ENCODE measurements around the gene FOXO1. TPM values are rescaled to one million over a fixed set of nuclear protein-coding genes. Genes with fewer than 3 reads are reported as not detected.

Gene FOXO1
- total and polyA plus RNA-seq, 9 donors = 11.2 to 18.1 (median 13.1) TPM

DNA sequence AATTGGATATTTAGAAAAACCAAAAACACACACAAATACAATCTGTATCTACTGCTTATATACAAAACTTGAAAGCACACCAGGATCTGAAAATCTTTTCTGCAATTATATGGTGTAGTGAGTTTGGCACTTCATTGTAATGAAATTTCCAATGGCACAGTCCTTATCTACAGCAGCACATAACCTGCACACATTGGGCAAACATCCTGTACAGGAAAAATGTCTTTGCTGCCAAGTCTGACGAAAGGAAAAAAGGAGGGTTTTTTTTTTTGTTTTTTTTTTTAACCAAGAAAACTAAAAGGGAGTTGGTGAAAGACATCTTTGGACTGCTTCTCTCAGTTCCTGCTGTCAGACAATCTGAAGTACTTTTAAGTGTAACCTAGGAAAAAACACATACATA lies 107.8 kb downstream of the FOXO1 start:
- H3K9me3 ChIP-seq (replicated peaks; ENCODE audit: control insufficient read depth, low read depth, low read length) = no peaks in the 10 kb centered on the region
- H3K36me3 ChIP-seq (ENCODE audit: control insufficient read depth, insufficient read depth, low read length) = peaks cover 11% of the 10 kb centered on the region
- H3K4me3 ChIP-seq (ENCODE audit: low read length) = no peak overlapping the region
- WGBS (ENCODE audit: insufficient coverage) = 60% methylated on average over 1 of the region's 1 CpG
- peak overlapping the region; percentile 25 for H3K27ac ChIP-seq (ENCODE audit: low read length)
- H3K4me1 ChIP-seq (ENCODE audit: control insufficient read depth, insufficient read depth, low read length) = peaks cover 7% of the 10 kb centered on the region
- DNase-seq = no peak
- no peaks in the 10 kb centered on the region for H3K27me3 ChIP-seq (ENCODE audit: control insufficient read depth, insufficient read depth, low read length)

DNA sequence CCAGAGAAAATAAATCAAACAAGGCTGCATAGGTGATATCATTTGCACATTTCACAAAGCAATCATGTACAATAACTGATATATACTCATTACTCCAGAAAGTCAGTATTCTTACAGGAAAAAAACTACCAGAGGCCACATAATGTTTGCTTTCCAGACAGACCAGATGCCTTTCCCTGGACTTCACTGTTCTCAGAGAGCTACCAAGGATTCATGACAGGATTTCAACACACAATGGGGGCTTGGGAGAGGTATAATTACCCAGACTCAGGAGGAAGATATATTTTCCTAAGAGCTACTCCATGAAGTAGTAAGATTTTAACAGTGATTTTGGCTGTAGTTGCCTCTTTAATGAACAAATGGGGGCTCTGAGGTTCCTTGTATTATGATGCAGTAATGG lies 110.0 kb downstream of the FOXO1 start:
- peaks cover 11% of the 10 kb centered on the region for H3K36me3 ChIP-seq (ENCODE audit: control insufficient read depth, insufficient read depth, low read length)
- H3K27ac ChIP-seq (ENCODE audit: low read length) = no peak overlapping the region
- H3K4me1 ChIP-seq (ENCODE audit: control insufficient read depth, insufficient read depth, low read length) = no peaks in the 10 kb centered on the region
- no peak for DNase-seq
- H3K4me3 ChIP-seq (ENCODE audit: low read length) = no peak overlapping the region
- no peaks in the 10 kb centered on the region for H3K27me3 ChIP-seq (ENCODE audit: control insufficient read depth, insufficient read depth, low read length)
- H3K9me3 ChIP-seq (replicated peaks; ENCODE audit: control insufficient read depth, low read depth, low read length) = no peaks in the 10 kb centered on the region

DNA sequence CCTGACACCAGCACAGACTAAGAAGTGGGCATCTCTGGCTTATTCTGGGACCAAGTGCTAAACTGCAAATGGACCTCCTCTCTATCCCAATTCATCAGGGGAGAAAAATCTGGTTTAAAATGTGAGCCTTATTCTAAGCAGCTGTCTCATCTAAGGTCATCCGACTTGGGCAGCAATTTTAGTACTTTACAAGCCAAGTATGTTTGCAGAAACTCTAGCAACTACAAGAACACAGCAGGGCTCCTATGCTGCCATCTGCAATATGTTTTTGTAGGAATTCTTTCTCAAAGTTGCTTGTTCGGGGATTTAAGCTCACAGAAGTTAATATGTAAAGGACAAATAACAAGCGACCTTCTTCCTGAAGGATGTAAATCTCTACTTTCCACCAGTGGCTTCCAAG lies 113.1 kb downstream of the FOXO1 start:
- Histone ChIP-seq H3K27me3 (ENCODE audit: control insufficient read depth, insufficient read depth, low read length) (no peaks in the 10 kb centered on the region), H3K27ac (ENCODE audit: low read length) (no peak overlapping the region), H3K4me1 (ENCODE audit: control insufficient read depth, insufficient read depth, low read length) (no peaks in the 10 kb centered on the region), H3K36me3 (ENCODE audit: control insufficient read depth, insufficient read depth, low read length) (peaks cover 2% of the 10 kb centered on the region), H3K9me3 (replicated peaks; ENCODE audit: control insufficient read depth, low read depth, low read length) (no peaks in the 10 kb centered on the region), H3K4me3 (ENCODE audit: low read length) (no peak overlapping the region)
- no CpG with 5 or more reads among the region's 3 CpGs for WGBS (ENCODE audit: insufficient coverage)
- DNase-seq = no peak

DNA sequence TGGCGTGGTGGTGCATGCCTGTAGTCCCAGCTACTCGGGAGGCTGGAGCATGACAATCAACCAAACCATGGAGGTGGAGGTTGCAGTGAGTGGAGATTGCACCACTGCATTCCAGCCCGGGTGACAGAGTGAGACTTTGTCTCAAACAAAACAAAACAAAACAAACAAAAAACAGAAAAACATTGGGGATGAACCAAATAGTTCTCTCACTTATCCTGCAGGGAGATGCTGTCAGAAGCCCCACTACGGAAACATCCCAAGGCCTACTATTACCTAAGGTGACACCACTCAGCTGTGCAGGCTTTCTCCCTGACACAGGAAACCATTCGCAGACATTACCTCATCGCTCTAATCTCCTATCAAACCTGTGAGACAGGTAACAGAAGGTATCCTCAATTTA lies 113.5 kb downstream of the FOXO1 start:
- Histone ChIP-seq H3K27ac (ENCODE audit: low read length) (no peak overlapping the region), H3K27me3 (ENCODE audit: control insufficient read depth, insufficient read depth, low read length) (no peaks in the 10 kb centered on the region), H3K4me3 (ENCODE audit: low read length) (no peak overlapping the region), H3K4me1 (ENCODE audit: control insufficient read depth, insufficient read depth, low read length) (no peaks in the 10 kb centered on the region), H3K9me3 (replicated peaks; ENCODE audit: control insufficient read depth, low read depth, low read length) (no peaks in the 10 kb centered on the region), H3K36me3 (ENCODE audit: control insufficient read depth, insufficient read depth, low read length) (peaks cover 2% of the 10 kb centered on the region)
- WGBS (ENCODE audit: insufficient coverage) = no CpG with 5 or more reads among the region's 6 CpGs
- no peak for DNase-seq

DNA sequence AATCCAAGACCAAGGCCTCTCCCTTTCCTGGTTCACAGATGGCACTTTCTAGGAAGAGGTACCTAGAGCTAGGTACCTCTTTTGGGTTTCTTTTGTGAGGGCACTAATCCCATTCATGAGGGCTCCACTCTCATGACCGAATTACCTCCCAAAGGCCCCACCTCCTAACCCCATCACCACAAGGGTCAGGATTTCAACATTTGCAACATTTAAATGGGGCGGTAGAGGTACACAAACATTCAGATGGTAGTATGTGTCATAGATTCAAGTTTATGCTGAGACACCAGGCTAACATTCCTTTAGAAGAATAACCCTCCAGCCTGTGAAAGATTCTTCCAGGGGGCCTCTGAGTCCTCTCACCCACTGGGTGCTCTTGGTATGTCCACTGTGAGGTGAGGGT lies 116.3 kb downstream of the FOXO1 start:
- H3K36me3 ChIP-seq (ENCODE audit: control insufficient read depth, insufficient read depth, low read length) = peaks cover 2% of the 10 kb centered on the region
- no peaks in the 10 kb centered on the region for H3K27me3 ChIP-seq (ENCODE audit: control insufficient read depth, insufficient read depth, low read length)
- WGBS (ENCODE audit: insufficient coverage) = no CpG with 5 or more reads among the region's 2 CpGs
- no peak overlapping the region for H3K27ac ChIP-seq (ENCODE audit: low read length)
- H3K4me3 ChIP-seq (ENCODE audit: low read length) = no peak overlapping the region
- no peak for DNase-seq
- no peaks in the 10 kb centered on the region for H3K9me3 ChIP-seq (replicated peaks; ENCODE audit: control insufficient read depth, low read depth, low read length)
- peaks cover 10% of the 10 kb centered on the region for H3K4me1 ChIP-seq (ENCODE audit: control insufficient read depth, insufficient read depth, low read length)

DNA sequence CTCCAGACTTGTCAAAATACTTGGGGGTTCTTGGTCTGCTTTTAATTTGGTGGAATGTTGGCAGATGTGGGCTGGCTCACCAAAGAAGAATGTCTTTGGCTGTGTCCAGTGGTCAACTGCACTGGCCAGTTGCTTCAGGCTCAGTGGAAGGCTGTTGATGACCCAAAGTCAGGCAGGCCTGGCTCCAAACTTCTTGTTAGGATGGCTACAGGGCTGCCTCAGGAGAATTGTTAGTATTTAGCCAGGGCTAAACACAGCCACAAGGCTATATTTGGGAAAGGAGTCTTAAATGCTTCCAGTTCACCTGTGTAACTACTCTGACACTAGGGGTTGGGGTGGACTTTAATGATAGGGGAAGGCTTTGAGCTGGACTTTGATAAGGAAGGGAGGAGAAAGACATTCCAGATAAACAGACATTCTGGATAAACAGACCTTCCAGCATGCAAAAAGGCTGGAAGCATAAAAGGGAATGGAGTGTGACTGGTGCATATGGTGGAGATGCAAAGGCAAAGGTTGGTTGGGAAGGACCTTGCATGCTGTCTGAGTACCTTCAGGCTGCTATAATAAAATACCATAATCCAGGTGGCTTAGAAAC lies 116.8 kb downstream of the FOXO1 start:
- Histone ChIP-seq H3K4me3 (ENCODE audit: low read length) (no peak overlapping the region), H3K27ac (ENCODE audit: low read length) (no peak overlapping the region), H3K9me3 (replicated peaks; ENCODE audit: control insufficient read depth, low read depth, low read length) (no peaks in the 10 kb centered on the region), H3K27me3 (ENCODE audit: control insufficient read depth, insufficient read depth, low read length) (no peaks in the 10 kb centered on the region), H3K36me3 (ENCODE audit: control insufficient read depth, insufficient read depth, low read length) (no peaks in the 10 kb centered on the region), H3K4me1 (ENCODE audit: control insufficient read depth, insufficient read depth, low read length) (peaks cover 10% of the 10 kb centered on the region)
- DNase-seq = no peak

DNA sequence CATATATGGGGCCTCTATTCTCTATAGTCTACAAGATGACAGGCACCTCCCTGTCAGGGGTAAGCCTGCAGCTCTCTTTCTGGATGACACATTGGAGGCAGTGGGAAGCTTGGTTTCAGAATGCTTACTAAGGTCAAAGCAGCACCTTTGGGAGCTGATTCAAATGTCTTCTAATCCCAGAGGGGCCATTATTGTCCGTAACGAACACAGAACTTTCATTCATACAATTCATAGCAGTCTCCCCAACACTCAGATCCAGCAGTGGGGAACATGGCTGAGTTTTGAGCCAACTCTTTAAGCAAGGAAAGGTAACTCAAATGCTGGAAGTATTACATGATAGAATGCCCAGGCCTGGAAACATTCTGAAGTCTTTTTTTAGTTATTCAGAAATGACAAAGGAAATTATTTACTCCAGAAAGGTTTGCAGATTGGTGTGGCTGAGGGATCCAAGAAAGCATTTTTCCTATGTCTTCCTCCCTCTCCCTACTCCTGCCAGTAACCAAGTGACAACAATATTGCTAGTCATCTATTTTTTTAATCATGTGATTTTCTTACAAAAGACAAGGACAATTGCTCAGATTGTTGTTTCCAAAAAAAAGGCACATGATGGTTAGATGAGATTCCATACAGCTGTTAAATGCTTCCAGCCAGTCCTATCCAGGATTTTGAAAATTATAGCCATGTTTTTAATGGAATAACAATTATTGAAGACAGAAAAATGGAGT lies 118.7 kb downstream of the FOXO1 start:
- no CpG with 5 or more reads among the region's 2 CpGs for WGBS (ENCODE audit: insufficient coverage)
- H3K4me1 ChIP-seq (ENCODE audit: control insufficient read depth, insufficient read depth, low read length) = peaks cover 10% of the 10 kb centered on the region
- peak; percentile 70 for DNase-seq
- peak overlapping the region; percentile 31 for H3K27ac ChIP-seq (ENCODE audit: low read length)
- no peaks in the 10 kb centered on the region for H3K9me3 ChIP-seq (replicated peaks; ENCODE audit: control insufficient read depth, low read depth, low read length)
- H3K36me3 ChIP-seq (ENCODE audit: control insufficient read depth, insufficient read depth, low read length) = no peaks in the 10 kb centered on the region
- no peak overlapping the region for H3K4me3 ChIP-seq (ENCODE audit: low read length)
- no peaks in the 10 kb centered on the region for H3K27me3 ChIP-seq (ENCODE audit: control insufficient read depth, insufficient read depth, low read length)

DNA sequence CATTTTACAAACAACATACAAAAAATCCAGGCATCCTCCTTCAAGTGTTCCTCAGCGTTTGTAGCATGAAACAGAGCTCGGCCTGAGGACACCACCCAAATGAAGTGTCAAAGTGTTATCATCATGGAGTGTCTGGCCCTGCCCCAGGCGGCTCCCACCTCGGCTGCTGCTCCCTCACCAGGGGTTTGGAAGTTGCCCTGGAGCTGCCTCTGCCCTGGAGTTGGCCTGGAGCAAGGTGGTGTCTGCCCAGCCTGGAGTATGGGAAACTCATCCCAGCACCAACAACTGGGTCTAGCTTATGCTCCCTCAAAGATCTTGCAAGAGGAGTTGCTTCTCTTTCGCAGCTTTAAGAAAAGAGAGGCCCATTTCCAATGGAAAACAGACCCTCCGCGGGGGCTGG lies 120.4 kb downstream of the FOXO1 start:
- no peaks in the 10 kb centered on the region for H3K9me3 ChIP-seq (replicated peaks; ENCODE audit: control insufficient read depth, low read depth, low read length)
- no peaks in the 10 kb centered on the region for H3K36me3 ChIP-seq (ENCODE audit: control insufficient read depth, insufficient read depth, low read length)
- 41% methylated on average over 5 of the region's 7 CpGs for WGBS (ENCODE audit: insufficient coverage)
- H3K27me3 ChIP-seq (ENCODE audit: control insufficient read depth, insufficient read depth, low read length) = no peaks in the 10 kb centered on the region
- peaks cover 10% of the 10 kb centered on the region for H3K4me1 ChIP-seq (ENCODE audit: control insufficient read depth, insufficient read depth, low read length)
- H3K27ac ChIP-seq (ENCODE audit: low read length) = no peak overlapping the region
- H3K4me3 ChIP-seq (ENCODE audit: low read length) = no peak overlapping the region
- no peak for DNase-seq

DNA sequence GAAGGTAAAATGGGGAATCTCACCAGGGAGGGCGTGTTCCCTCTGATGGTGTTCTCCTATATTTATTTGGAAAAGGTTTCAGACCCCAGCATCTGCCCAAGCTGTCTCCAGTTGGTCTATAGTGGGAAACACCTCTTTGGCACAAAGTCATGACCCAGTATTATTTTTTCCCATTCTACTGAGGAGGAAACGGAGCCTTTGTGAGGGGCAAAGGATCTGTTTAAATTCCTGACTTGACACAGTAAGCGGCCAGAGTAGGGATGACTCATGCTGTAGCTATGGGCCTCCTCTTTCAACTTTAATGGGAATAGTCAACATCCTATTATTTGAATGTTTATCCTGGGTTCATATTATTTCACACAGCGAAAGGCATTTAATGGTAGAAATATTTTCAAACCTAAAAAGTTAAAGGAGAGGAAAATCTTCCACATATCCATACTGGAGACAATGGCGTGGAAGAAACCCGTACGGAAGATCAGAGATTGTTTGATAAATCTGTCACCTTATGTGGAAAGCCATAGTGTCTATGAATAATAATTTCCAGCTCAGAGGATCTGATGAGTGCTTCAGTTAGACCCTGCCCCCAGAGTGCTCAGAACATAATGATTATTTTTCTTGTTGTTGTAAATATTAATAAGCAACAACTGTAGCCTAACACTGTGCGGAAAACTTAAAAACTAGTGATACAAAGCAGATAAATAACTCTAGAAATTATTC lies 126.0 kb downstream of the FOXO1 start:
- peaks cover 2% of the 10 kb centered on the region for H3K4me1 ChIP-seq (ENCODE audit: control insufficient read depth, insufficient read depth, low read length)
- H3K27me3 ChIP-seq (ENCODE audit: control insufficient read depth, insufficient read depth, low read length) = no peaks in the 10 kb centered on the region
- WGBS (ENCODE audit: insufficient coverage) = no CpG with 5 or more reads among the region's 8 CpGs
- H3K27ac ChIP-seq (ENCODE audit: low read length) = no peak overlapping the region
- H3K36me3 ChIP-seq (ENCODE audit: control insufficient read depth, insufficient read depth, low read length) = no peaks in the 10 kb centered on the region
- no peak for DNase-seq
- no peak overlapping the region for H3K4me3 ChIP-seq (ENCODE audit: low read length)
- no peaks in the 10 kb centered on the region for H3K9me3 ChIP-seq (replicated peaks; ENCODE audit: control insufficient read depth, low read depth, low read length)

DNA sequence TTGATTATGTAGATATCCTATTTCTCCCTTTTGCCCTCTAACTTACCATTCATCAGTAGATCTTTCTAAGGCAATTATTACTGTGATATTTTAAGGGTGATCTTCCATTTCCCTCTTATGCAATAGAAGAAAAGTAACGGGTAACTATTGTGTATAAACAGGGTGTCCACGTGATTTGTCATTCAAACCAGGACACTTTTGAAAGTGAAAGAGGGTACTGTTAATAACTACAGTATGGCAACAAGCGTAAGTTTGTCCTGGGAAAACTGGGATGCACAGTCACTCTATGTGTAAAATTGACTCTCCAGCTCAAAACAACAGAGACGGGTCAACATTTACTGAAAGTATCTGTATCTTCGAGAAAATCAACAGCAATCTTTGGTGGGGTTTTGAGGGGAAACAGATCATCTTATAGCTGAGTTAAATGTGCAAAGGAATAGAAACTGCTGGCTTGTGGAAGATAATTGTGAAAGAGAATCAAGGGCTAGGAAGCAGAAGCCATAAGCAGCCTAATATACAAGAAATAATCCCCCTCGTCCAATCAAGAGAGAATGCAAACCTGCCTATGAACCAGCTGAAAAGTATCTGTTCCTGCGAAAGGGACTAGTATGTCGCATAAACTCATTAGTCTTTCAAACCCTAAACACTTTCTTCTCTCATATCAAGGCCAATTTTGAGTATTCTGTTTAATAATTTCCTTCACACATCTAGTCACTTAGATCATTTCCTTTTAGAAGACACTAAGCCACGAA lies 126.7 kb downstream of the FOXO1 start:
- WGBS (ENCODE audit: insufficient coverage) = no CpG with 5 or more reads among the region's 9 CpGs
- peaks cover 2% of the 10 kb centered on the region for H3K4me1 ChIP-seq (ENCODE audit: control insufficient read depth, insufficient read depth, low read length)
- no peak overlapping the region for H3K27ac ChIP-seq (ENCODE audit: low read length)
- no peak overlapping the region for H3K4me3 ChIP-seq (ENCODE audit: low read length)
- no peak for DNase-seq
- no peaks in the 10 kb centered on the region for H3K9me3 ChIP-seq (replicated peaks; ENCODE audit: control insufficient read depth, low read depth, low read length)
- H3K27me3 ChIP-seq (ENCODE audit: control insufficient read depth, insufficient read depth, low read length) = no peaks in the 10 kb centered on the region
- no peaks in the 10 kb centered on the region for H3K36me3 ChIP-seq (ENCODE audit: control insufficient read depth, insufficient read depth, low read length)

Measured in muscle of leg (tissue), 11 donors.